Fibroblast of lung (primary cell): Measurements from ENCODE around the gene DUS3L. TPM values are rescaled to one million over a fixed set of nuclear protein-coding genes. Genes with fewer than 3 reads are reported as not detected.

Source experiments
- DNase-seq, 2 donors: peaks; one replicate each; pipeline versions ENCODE4 v3.0.0 to v3.0.0-alpha.2; 2010; ENCODE audit warnings: low read depth in 2 of 2
- H2AFZ ChIP-seq: 2 replicates; pipeline ENCODE4 v1.5.1; 2012; ENCODE audit warnings: low read length, control low read depth, inconsistent platforms
- H3K27ac ChIP-seq: 2 replicates; pipeline ENCODE4 v1.5.1; 2011; ENCODE audit warnings: low read length, control low read depth; ENCODE audit not compliant: insufficient read depth
- H3K27me3 ChIP-seq: 2 replicates; pipeline ENCODE4 v1.5.1; 2011; ENCODE audit warnings: mild to moderate bottlenecking, low read length; ENCODE audit not compliant: control insufficient read depth, insufficient read depth
- H3K36me3 ChIP-seq: 2 replicates; pipeline ENCODE4 v1.5.1; 2011; ENCODE audit warnings: low read length; ENCODE audit not compliant: control insufficient read depth, insufficient read depth
- H3K4me1 ChIP-seq: 2 replicates; pipeline ENCODE4 v1.5.1; 2011; ENCODE audit warnings: low read length; ENCODE audit not compliant: control insufficient read depth, insufficient read depth; ENCODE audit errors: extremely low read depth
- H3K4me2 ChIP-seq: 2 replicates; pipeline ENCODE4 v1.5.1; 2011; ENCODE audit warnings: low read length, control low read depth; ENCODE audit not compliant: insufficient read depth; ENCODE audit errors: extremely low read depth
- H3K4me3 ChIP-seq, 4 experiments: fragments of 200-600 bp in 1 of 4; sonication (generic) in 1 of 4; replicated peaks in 1 of 4; 2 replicates each; pipeline ENCODE4 v1.5.1; 2011 to 2016; ENCODE audit warnings: low read length in 4 of 4, low read depth in 3 of 4, mild to moderate bottlenecking in 3 of 4, control low read depth in 2 of 4, inconsistent platforms in 1 of 4, mixed read lengths in 1 of 4; ENCODE audit not compliant: insufficient read depth in 1 of 4; ENCODE audit errors: control extremely low read depth in 1 of 4
- H3K79me2 ChIP-seq: 2 replicates; pipeline ENCODE4 v1.5.1; 2012; ENCODE audit warnings: mild to moderate bottlenecking, low read length, inconsistent platforms; ENCODE audit not compliant: control insufficient read depth, insufficient read depth
- H3K9ac ChIP-seq: 2 replicates; pipeline ENCODE4 v1.5.1; 2011; ENCODE audit warnings: mild to moderate bottlenecking, low read length, control low read depth; ENCODE audit not compliant: insufficient read depth
- H3K9me3 ChIP-seq: 2 replicates; pipeline ENCODE4 v1.5.1; 2012; ENCODE audit warnings: low read depth, low read length; ENCODE audit not compliant: control insufficient read depth, insufficient read depth
- H4K20me1 ChIP-seq: 2 replicates; pipeline ENCODE4 v1.5.1; 2011; ENCODE audit warnings: low read length; ENCODE audit not compliant: control insufficient read depth, insufficient read depth; ENCODE audit errors: extremely low read depth
- CTCF ChIP-seq, 2 donors: IDR thresholded peaks in 1 of 2; conservative IDR thresholded peaks in 1 of 2; 1 replicate in 1 of 2; 2 replicates in 1 of 2; pipeline ENCODE4 v1.5.1; 2011 to 2012; ENCODE audit warnings: low read length in 2 of 2, control low read depth in 1 of 2, inconsistent platforms in 1 of 2, low read depth in 1 of 2, mild to moderate bottlenecking in 1 of 2
- EZH2 ChIP-seq: IDR thresholded peaks from 2 replicates; pipeline ENCODE4 v1.5.1; 2012; ENCODE audit warnings: low read length, control low read depth, mild to moderate bottlenecking; ENCODE audit errors: missing control alignments
- polyA plus RNA-seq, 2 donors: library from polyadenylated mRNA; depleted of rRNA in 1 of 2; stranded (reverse) in 1 of 2; unstranded in 1 of 2; fragments of >200 nt; gene quantifications; 2 replicates each; pipeline ENCODE4 v1.2.1, GENCODE V29; 2011 to 2012; ENCODE audit warnings: missing spikeins in 1 of 2
- total RNA-seq: library from RNA; depleted of rRNA; stranded (reverse); fragments of >200 nt; gene quantifications from 2 replicates; pipeline ENCODE4 v1.2.1, GENCODE V29; 2014

The DUS3L gene
- total and polyA plus RNA-seq, 2 donors (not counting 1 experiment from before 2014, with no cell fraction given): 8.8 to 18.7 TPM

- H2AFZ ChIP-seq: no peak overlapping the region
- no peak overlapping the region for H3K9ac ChIP-seq
- H3K79me2 ChIP-seq: no peaks in the 10 kb centered on the region
- H3K9me3 ChIP-seq: no peaks in the 10 kb centered on the region
- no peak overlapping the region for H3K4me3 ChIP-seq
- H3K27me3 ChIP-seq: no peaks in the 10 kb centered on the region
- TF ChIP-seq CTCF (conservative IDR thresholded peaks at IDR 0.05 in 1 of 2, IDR thresholded peaks at IDR 0.05 in 1 of 2; ENCODE audit: low read depth in 1 of 2, low read length in 2 of 2) (no peak), EZH2 (no peak)
- H3K27ac ChIP-seq: no peak overlapping the region
- no peak overlapping the region for H3K4me2 ChIP-seq
- DNase-seq: no peak
- H3K4me1 ChIP-seq: no peaks in the 10 kb centered on the region
- no peaks in the 10 kb centered on the region for H4K20me1 ChIP-seq
- H3K36me3 ChIP-seq: no peaks in the 10 kb centered on the region
Measured at GRCh38 chr19:5838353-5839064, 47.5 kb upstream of the DUS3L start.

DNA sequence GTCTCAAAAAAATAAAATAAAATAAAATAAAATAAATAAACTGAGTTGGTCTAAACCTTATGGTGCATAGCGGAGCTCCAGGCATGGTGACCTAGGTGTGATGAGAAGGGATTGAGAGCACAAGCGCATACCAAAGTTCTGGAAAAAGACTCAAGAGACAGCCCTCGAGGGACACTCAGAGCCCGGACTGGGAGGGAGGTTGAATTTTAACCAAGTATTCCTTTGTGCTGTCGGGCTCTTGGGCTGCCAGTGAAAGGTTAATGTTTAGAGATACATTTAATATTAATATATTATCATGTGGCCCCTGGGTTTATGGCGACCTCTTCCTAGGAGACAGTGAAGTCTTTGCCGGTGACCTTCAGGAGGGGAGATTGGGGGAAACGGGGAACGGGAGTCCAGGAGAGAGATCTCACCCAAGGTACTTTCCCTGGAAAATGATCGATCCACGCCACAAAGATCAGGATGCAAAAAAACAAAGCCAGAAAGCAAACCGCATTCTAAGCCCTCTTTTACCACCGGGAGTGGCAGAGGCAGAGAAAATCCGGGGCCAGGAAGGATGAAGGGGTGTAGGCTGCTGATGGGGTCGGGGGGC is 46.9 kb upstream of the DUS3L start:
- H3K79me2 ChIP-seq: no peaks in the 10 kb centered on the region
- no peak overlapping the region for H3K4me3 ChIP-seq
- no peak overlapping the region for H3K27ac ChIP-seq
- no peak for DNase-seq
- H3K36me3 ChIP-seq: no peaks in the 10 kb centered on the region
- H2AFZ ChIP-seq: no peak overlapping the region
- no peaks in the 10 kb centered on the region for H3K9me3 ChIP-seq
- H3K27me3 ChIP-seq: no peaks in the 10 kb centered on the region
- TF ChIP-seq EZH2: no peak
- no peak for TF ChIP-seq CTCF (conservative IDR thresholded peaks at IDR 0.05 in 1 of 2, IDR thresholded peaks at IDR 0.05 in 1 of 2; ENCODE audit: low read depth in 1 of 2, low read length in 2 of 2)
- H3K9ac ChIP-seq: no peak overlapping the region
- H3K4me1 ChIP-seq: no peaks in the 10 kb centered on the region
- H3K4me2 ChIP-seq: no peak overlapping the region
- H4K20me1 ChIP-seq: no peaks in the 10 kb centered on the region

- no peak for TF ChIP-seq EZH2
- Histone ChIP-seq H3K4me3 (no peak overlapping the region), H3K27ac (no peak overlapping the region), H3K4me1 (no peaks in the 10 kb centered on the region), H2AFZ (no peak overlapping the region), H3K9me3 (no peaks in the 10 kb centered on the region), H3K4me2 (no peak overlapping the region), H4K20me1 (no peaks in the 10 kb centered on the region), H3K9ac (no peak overlapping the region), H3K36me3 (no peaks in the 10 kb centered on the region), H3K27me3 (peaks cover 19% of the 10 kb centered on the region), H3K79me2 (no peaks in the 10 kb centered on the region)
- DNase-seq: no peak
Measured at GRCh38 chr19:5832527-5833216, 41.7 kb upstream of the DUS3L start.
